Hepatocyte (in vitro differentiated cells): ENCODE results near the gene SLC39A7.
A peak's percentile ranks its signal among the peaks of the same experiment; 100 is the strongest.

Experiments used
- EZH2 ChIP-seq: fragments of 200-600 bp; sonication (generic); IDR thresholded peaks from 2 replicates; pipeline ENCODE4 v1.6.1; 2016; ENCODE audit warnings: antibody characterized with exemption, mild to moderate bottlenecking, borderline replicate concordance
- EZH2phosphoT487 ChIP-seq: fragments of 200-600 bp; sonication (generic); IDR thresholded peaks from one replicate; pipeline ENCODE4 v1.6.1; 2018; ENCODE audit warnings: antibody characterized with exemption, mild to moderate bottlenecking, low read depth, moderate library complexity; ENCODE audit not compliant: unreplicated experiment, severe bottlenecking
- TF ChIP-seq, protein P1 (sequence below): fragments of 200-600 bp; sonication (generic); IDR thresholded peaks from 2 replicates; pipeline ENCODE4 v1.5.1; 2016; ENCODE audit warnings: antibody characterized with exemption, mild to moderate bottlenecking; ENCODE audit not compliant: poor library complexity

GRCh38 chr6:33161354-33162331 is 39.0 kb upstream of the SLC39A7 start:
- TF ChIP-seq, protein P1, sequence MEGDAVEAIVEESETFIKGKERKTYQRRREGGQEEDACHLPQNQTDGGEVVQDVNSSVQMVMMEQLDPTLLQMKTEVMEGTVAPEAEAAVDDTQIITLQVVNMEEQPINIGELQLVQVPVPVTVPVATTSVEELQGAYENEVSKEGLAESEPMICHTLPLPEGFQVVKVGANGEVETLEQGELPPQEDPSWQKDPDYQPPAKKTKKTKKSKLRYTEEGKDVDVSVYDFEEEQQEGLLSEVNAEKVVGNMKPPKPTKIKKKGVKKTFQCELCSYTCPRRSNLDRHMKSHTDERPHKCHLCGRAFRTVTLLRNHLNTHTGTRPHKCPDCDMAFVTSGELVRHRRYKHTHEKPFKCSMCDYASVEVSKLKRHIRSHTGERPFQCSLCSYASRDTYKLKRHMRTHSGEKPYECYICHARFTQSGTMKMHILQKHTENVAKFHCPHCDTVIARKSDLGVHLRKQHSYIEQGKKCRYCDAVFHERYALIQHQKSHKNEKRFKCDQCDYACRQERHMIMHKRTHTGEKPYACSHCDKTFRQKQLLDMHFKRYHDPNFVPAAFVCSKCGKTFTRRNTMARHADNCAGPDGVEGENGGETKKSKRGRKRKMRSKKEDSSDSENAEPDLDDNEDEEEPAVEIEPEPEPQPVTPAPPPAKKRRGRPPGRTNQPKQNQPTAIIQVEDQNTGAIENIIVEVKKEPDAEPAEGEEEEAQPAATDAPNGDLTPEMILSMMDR, result peak; percentile 95
- TF ChIP-seq EZH2phosphoT487 (no peak), EZH2 (no peak)
